ENCODE results near the gene DTNB.
"Not testable (repeated sequence)": the region's sequence is repeated elsewhere in the genome, so short reads cannot be mapped to it uniquely, and the experiment has no call there.

- not testable (repeated sequence) for TF ChIP-seq POLR2A (IDR thresholded peaks at IDR 0.05)
- TF ChIP-seq, protein P1, sequence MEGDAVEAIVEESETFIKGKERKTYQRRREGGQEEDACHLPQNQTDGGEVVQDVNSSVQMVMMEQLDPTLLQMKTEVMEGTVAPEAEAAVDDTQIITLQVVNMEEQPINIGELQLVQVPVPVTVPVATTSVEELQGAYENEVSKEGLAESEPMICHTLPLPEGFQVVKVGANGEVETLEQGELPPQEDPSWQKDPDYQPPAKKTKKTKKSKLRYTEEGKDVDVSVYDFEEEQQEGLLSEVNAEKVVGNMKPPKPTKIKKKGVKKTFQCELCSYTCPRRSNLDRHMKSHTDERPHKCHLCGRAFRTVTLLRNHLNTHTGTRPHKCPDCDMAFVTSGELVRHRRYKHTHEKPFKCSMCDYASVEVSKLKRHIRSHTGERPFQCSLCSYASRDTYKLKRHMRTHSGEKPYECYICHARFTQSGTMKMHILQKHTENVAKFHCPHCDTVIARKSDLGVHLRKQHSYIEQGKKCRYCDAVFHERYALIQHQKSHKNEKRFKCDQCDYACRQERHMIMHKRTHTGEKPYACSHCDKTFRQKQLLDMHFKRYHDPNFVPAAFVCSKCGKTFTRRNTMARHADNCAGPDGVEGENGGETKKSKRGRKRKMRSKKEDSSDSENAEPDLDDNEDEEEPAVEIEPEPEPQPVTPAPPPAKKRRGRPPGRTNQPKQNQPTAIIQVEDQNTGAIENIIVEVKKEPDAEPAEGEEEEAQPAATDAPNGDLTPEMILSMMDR (IDR thresholded peaks at IDR 0.05), result not testable (repeated sequence)
These were observed 260.0 kb downstream of the DTNB start for GRCh38 chr2:25413409-25413808.

Measured in Peyer's patch (tissue), 4 donors.